ENCODE results near the gene ACP6.

- TF ChIP-seq CTCF (IDR thresholded peaks at IDR 0.05; ENCODE audit: borderline replicate concordance, extremely low read depth, low read length, poor library complexity, severe bottlenecking) (no peak), EZH2 (IDR thresholded peaks at IDR 0.05; ENCODE audit: borderline replicate concordance, low read depth, low read length, severe bottlenecking) (no peak)
Measured at GRCh38 chr1:147611021-147611426, 59.3 kb downstream of the ACP6 start.

Data from DND-41 (cell line).